CD4-positive, alpha-beta T cell treated with Interleukin-21 for 1 hour (primary cell): ENCODE results near the gene RARA.
A peak's percentile ranks its signal among the peaks of the same experiment; 100 is the strongest.

Experiments used
- DNase-seq: peaks from one replicate; pipeline ENCODE4 v3.0.0-alpha.2; 2020

The RARA gene

DNA sequence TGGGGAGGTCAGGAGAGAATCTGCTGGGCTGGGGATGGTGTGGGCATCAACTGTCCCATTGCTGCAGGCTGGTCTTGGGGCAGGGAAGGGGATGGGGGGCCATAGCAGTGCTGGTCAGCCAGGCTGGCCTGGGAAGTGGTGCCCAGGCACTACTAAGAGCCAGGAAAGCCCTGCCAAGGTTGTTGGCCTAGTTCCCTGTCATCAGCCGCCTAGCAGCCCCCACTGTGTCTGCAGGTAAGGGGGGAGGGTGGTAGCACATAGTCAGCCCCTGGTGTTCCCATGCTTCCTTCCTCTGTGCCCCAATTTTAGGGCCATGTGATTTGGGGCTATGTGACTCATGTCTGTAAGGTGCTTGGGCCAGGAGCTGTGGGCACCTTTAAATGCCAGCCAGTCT, 37.8 kb downstream of the RARA start:
- no peak for DNase-seq

DNA sequence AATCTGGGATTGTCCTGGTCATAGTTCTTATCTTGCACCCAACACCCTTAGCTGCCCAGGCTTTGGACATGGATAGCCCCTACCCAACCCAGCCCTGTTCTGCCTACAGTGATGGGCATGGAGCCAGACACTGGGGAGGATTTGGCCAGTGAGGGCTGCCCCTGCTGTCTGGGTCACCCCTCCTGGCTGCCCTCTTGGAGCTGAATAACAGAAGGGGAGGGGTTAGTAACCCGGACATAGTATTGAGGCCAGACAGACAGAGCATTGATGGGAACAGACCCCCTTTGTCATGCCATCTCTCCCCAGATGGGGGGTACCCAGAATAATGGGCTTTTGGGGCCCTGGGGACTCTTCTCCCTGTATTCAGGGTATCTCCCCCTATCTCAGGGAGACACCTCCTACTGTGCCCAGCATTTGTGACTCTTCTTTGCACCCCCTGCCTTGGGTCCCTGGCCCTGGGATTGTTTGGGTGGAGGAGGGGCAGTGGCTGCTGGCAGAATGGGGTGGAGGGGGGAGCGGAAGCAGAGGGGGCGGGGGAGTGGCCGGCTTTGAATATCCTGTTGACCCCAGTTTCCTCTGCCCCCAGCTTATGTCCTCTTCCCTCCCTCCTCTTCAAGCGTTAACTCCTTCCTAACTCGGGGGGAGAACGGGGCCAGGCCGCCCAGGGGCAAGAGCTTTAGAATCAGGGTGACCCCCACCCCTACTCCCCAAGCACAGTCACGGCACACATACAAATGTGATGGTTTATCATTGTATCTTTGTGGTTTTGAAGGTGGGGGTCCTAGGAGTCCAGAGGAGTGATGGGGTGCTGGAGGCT, 38.5 kb downstream of the RARA start:
- no peak for DNase-seq

DNA sequence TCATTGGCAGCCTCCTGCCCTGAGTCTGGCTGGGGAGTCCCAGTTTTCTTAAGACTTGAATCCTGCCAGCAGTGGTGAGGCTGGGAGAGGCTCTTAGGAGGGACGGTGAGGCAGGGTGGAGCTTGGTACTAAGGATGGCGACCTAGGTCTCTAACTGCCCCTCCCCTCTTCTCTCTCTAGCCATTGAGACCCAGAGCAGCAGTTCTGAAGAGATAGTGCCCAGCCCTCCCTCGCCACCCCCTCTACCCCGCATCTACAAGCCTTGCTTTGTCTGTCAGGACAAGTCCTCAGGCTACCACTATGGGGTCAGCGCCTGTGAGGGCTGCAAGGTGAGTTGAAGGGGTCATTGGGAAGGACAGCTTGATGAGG, 39.1 kb downstream of the RARA start:
- no peak for DNase-seq

DNA sequence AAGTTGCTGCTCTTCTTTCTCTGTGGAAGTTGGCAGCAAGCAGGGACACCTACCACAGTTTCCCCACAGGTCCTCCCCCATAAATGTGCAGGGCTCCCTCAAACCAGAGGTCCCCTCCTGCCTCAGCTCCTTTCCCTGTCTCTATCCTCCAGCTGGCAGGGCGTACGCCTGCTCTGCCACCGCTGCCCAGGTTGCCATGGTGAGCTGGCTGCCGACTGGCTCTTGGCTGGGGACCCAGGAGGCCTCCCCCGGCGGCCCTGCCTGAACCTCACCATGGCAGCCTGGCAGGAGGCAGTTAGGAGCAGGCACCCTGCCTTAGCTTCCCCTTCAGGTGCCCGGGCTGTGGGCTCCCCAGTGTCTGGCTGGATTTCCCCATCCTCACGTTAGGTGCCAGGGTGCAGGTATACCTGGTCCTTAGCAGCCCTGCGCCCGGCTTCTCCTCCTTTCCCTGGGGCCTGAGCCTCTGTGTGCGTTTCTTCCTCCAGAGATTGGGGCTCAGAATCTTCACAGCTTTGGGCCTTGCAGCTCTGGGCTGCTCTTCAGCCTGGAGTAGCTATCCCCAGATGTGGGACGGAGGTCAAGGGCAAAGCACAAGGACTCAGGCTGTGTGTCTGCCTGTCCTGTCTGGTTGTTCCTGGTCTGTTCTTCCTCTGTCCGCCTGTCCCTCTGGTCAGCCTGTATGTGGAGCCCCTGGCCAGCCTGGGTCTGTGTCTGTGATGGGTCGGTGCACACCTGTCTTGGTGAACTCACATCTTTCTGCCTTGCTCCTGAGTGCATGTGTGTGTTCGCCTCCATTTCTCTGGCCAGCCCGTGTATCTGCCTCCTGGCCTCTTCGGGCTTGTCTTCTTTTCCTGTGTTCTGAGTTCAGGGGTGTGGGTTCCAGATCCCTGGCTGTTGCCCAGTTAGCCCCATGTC, 39.8 kb downstream of the RARA start:
- no peak for DNase-seq

DNA sequence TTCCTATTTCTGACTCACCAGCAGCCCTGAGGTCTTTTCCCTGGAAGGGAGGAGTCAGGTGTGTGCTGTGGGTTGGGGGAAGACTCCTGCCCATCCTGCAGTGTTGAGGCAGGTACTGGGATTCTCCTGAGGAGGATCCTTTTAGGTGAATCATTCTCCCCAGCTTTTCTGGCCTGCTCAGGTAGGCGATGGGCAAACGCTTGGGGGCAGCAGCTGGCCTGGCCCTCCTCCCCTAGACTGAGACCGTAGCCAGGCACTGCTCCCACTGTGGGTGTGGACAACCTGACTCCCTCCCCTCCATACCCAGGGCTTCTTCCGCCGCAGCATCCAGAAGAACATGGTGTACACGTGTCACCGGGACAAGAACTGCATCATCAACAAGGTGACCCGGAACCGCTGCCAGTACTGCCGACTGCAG, 40.5 kb downstream of the RARA start:
- no peak for DNase-seq

DNA sequence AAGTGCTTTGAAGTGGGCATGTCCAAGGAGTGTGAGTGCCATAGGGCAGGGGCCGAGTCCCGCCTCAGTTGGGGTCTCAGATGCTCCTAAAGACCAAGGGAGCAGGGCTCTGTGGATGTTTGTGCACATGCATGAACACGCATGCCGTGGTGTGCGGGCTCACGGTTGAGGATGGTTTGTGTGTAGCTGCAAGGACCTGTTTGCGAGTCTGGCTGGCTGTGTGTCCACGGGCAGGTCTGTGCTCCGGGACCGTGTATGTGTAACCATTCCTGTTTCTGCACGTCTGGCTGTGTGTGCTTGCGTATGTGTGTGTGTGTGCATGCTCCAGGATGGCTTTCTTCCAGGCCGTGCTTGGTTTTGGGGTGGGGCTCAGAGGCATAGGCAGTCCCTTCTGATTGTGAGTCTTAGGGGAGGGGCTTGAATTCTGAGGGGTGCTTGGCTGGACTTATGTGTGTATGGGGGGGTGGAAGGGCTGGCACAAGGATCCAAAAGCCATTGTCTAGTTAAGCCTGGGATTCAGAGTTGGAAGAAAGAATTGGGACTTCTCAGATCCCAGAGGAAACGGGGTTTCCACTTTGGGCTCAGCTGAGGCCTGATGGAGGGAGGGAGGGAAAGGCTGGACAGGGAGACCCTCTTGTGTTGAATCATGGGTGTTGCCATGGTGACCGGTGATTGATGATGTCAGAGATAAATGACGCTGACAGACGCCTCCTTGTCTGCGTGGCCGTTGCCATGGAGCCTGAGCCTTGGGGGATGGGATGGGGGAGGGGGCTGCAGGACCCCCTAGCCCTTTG, 41.1 kb downstream of the RARA start:
- no peak for DNase-seq

DNA sequence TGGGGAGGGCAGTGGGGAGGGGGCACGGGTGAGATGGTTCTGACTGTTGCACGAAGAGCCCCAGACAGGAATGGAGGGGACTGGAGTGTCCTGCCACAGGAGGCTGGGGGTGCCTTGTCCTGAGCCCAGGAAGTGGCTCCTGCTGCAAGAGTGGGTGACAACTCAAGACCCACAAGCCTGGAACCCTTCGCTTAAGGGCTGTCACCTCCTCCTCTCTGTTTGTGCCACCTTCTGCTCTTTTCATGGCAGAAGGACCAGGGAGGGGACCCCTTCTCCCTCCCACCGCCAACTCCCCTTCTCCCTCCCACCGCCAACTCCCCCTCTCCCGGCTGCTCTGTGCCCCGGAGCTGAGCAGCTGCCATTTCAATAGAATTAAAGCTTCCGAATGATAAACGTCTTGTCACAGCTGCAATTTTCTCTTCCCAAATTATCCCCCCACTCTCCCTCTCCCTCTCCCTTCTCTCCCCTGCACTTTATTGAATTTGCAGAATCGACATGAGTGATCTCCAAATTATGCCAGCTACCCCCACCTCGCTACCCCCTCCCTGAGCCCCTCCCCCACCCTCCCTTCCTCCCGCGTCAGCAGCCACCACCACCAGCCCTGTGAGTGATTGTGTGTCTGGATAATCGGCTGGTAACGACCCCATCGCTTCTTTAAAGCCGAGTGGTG, 41.8 kb downstream of the RARA start:
- DNase-seq = no peak

DNA sequence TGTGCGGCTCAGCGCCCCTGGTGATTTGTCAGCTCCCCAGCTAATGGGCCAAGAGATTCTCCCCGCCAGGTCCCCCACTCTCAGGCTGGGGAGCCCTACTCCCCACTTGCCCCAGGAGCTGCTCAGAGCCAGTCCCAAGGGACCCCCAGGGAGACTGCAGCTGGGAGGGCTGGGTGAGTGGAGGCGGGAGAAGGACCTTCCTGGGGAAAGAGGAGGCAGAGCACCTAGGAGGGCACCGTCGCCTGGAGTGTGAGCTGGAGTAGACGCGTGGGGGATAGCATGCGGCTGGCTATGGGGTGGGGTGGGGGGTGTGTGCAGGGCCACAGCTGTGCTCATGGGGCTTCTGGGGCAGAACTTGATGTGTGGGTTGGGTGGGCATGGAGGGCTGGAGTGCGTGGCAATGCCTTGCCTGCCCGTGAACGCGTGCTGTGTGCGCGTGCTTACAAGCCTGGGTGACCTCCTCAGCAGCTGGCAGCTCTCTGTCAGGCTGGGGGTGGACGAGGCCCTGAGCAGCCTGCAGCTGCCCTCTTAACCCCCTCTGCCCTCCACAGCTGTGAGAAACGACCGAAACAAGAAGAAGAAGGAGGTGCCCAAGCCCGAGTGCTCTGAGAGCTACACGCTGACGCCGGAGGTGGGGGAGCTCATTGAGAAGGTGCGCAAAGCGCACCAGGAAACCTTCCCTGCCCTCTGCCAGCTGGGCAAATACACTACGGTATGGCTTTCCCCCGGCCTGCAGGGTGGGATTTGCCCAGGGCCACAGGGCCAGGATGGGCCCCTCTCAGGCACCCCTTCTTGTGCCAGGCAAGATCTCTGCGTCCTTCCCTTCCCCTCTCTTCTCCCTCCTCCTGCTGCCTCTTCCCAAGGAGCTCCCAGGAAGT, 42.6 kb downstream of the RARA start:
- no peak for DNase-seq

DNA sequence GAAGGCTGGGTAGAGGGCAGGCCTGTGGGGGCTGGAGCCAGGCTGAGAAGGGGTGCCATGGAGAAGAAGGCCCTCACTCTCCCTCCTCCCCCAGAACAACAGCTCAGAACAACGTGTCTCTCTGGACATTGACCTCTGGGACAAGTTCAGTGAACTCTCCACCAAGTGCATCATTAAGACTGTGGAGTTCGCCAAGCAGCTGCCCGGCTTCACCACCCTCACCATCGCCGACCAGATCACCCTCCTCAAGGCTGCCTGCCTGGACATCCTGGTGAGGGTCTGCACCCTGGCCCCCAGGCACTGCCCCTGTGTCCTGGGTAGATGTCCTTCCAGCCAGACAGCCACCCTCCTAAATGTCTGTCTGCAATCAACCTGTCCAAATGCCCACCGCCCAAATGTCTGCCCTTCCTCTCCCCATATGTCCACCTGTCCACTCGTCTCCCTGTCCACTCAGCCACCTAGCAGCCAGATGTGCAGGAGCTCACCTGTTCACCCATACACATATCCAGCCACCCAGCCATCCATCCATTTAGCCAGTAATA, 43.3 kb downstream of the RARA start:
- DNase-seq = no peak

DNA sequence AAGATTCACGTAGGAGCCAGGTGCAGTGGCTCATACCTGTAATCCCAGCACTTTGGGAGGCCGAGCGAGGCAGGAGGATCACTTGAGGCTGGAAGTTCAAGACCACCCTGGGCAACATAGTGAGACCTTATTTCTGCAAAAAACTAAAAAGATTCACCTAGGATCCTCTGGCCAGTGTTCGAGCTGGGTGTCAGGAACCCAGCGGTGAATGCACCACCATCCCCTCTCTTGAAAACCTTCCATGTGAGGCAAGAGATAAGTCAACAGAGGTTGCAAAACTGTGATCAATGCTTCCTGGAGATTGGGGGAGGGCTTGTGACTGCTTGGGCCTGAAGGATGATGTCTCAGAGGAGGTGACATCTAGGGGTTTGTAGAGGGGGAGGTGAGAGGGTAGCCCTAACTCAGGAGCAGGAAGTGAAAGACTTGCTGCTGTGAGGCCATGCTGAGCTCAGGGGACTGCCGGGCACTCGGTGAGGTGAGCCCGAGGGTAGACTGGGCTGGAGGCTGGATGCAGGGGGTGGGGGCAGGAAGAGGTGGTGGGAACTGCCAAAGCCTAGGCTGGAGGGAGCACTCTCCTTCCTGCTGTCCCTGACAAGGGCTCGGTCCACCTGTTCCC, 43.9 kb downstream of the RARA start:
- DNase-seq = no peak

DNA sequence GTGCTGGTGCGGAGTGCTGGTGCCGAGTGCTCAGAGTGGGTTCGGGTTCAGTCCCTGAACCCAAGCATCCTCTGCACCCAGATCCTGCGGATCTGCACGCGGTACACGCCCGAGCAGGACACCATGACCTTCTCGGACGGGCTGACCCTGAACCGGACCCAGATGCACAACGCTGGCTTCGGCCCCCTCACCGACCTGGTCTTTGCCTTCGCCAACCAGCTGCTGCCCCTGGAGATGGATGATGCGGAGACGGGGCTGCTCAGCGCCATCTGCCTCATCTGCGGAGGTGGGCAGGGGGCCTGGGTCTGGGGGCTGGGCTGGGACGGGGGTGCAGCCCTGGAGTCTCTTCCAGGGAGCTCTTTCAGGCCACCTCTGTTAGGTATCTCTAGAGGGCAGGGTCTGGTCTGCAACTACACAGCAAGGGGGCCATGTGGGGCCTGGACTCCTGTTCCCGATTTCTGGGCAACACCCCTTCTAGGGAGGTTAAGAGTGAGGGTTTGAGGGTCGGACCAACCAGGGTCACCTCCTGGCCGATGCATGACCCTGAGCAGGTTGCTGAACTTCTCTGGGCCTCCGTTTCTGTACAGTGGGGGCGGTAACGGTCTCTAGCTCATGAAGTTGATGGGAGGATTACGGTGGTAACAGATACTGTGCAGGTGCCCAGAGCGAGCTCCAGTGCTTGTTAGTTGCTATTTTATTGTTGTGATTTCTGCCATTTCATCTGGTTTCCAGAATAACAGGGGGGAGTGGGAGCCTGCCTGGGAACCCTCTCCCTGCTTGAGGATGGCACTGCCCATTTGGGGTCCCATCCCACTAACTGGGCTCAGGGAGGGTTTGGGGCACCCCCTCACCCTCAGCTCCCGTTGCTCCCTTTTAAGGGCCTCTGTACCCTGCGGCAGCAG, 45.5 kb downstream of the RARA start:
- no peak for DNase-seq

DNA sequence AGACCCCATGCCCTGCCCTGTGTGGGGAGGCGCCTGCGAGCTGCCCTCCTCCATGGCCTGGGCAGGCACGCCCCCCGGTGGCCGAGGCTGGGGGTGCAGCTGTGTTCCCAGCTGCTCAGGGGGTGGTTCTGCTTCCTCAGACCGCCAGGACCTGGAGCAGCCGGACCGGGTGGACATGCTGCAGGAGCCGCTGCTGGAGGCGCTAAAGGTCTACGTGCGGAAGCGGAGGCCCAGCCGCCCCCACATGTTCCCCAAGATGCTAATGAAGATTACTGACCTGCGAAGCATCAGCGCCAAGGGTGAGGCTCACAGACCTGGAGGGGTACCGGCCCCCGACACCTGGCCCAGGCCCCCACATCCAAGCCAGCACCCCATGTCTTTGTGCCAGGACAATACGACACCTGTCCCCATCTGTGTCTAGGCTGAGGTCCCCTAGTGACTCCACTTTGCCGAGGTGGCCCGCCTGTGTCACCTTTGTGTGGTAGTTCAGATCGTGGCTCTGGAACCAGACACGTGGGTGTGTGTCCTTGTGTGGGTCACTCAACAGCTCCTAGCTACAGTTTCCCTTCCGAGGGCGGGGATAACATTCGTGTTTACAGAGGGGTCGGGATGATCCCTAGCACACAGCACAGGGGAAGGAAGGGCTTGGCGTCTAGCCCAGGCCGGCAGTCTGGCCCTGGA, 46.3 kb downstream of the RARA start:
- DNase-seq = peak; percentile 78

DNA sequence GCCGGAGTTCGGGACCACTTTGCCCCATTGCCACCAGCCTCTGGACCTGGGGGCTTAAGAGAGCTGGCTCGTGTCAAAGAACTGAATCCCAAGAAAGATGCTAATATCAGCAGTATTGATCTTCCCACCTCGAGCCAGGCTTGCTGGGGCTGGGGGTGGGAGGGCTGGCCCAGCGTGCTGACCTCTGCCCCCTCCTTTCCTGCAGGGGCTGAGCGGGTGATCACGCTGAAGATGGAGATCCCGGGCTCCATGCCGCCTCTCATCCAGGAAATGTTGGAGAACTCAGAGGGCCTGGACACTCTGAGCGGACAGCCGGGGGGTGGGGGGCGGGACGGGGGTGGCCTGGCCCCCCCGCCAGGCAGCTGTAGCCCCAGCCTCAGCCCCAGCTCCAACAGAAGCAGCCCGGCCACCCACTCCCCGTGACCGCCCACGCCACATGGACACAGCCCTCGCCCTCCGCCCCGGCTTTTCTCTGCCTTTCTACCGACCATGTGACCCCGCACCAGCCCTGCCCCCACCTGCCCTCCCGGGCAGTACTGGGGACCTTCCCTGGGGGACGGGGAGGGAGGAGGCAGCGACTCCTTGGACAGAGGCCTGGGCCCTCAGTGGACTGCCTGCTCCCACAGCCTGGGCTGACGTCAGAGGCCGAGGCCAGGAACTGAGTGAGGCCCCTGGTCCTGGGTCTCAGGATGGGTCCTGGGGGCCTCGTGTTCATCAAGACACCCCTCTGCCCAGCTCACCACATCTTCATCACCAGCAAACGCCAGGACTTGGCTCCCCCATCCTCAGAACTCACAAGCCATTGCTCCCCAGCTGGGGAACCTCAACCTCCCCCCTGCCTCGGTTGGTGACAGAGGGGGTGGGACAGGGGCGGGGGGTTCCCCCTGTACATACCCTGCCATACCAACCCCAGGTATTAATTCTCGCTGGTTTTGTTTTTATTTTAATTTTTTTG, 47.1 kb downstream of the RARA start:
- DNase-seq = no peak

DNA sequence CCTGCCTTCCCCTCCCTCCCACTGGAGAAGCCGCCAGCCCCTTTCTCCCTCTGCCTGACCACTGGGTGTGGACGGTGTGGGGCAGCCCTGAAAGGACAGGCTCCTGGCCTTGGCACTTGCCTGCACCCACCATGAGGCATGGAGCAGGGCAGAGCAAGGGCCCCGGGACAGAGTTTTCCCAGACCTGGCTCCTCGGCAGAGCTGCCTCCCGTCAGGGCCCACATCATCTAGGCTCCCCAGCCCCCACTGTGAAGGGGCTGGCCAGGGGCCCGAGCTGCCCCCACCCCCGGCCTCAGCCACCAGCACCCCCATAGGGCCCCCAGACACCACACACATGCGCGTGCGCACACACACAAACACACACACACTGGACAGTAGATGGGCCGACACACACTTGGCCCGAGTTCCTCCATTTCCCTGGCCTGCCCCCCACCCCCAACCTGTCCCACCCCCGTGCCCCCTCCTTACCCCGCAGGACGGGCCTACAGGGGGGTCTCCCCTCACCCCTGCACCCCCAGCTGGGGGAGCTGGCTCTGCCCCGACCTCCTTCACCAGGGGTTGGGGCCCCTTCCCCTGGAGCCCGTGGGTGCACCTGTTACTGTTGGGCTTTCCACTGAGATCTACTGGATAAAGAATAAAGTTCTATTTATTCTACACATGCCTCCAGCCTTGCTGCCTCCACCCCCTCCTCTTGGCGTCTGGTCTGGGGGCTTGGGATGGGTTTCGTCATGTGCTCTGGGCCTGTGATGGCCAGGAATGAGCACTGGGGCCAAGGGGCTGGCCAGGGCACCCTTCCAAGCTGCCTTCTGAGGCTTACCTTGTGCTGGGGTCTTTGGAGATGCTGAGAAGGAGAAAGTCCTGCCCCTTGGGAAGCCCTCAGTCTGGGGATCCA, 48.3 kb downstream of the RARA start:
- no peak for DNase-seq

DNA sequence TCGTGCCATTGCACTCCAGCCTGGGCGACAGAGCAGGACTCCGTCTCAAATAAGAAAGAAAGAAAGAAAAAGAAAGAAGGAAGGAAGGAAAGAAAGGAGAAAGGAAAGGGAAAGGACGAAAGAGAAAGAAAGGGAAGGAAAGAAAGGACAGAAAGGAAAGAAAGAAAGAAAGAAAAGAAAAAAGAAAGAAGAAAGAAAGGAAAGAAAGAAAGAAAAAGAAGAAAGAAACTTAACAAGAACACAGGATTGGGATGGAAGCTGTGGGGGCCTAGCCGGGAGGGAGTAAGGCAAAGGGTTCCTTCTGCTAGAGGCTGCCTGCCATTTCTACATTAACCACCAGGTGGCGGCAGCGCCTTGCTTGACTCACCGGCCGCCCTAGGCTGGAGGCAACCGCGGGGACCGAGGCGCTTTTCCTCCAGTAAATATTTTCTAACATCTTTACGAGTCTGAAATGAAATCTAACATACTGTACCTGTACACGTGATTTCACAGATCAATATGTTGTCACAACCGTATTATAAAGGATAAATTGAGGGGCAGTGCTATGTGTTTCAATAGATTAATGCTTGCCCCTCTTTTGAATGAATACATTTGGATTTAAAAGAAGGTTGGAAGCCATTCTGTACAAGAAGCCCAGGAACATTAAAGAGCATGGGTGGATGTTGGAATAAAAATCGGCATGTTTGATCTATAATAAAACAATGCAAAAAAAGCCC, 49.5 kb downstream of the RARA start:
- DNase-seq = peak; percentile 89

DNA sequence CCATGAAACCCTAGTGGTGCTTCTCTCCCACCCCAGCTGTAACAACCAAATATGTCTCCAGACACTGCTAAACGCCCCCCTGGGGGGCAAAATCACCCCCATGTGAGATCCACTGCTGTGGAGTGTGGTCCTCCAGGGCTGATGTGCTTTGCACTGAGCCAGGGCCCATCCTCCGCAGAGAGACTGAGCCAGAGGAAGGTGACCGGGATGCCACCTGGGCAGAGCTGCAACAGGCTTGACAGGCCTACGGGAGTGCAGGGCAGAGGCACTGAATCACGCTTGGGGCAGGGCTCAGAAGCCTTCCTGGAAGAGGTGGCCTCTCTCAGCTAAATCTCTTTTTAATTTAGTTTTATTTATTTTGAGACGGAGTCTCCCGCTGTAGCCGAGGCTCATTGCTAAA, 51.1 kb downstream of the RARA start:
- no peak for DNase-seq
